NCI-H345 (cell line): ENCODE data around the gene CORO2B.

Experiments
- DNase-seq: peaks from one replicate; lab custom pipeline; 2025; lab: John Stamatoyannopoulos, UW

CORO2B gene

GRCh38 chr15:68554721-68555678 is 23.8 kb upstream of the CORO2B start:
- no peak for DNase-seq

- no peak for DNase-seq
These were observed 23.1 kb upstream of the CORO2B start for GRCh38 chr15:68555679-68556037.

GRCh38 chr15:68556139-68556990 is 22.4 kb upstream of the CORO2B start:
- no peak for DNase-seq

GRCh38 chr15:68557469-68558317 is 21.1 kb upstream of the CORO2B start:
- no peak for DNase-seq

GRCh38 chr15:68558318-68559305 is 20.2 kb upstream of the CORO2B start:
- DNase-seq, result no peak

- peak; percentile 72 for DNase-seq
These were observed 19.2 kb upstream of the CORO2B start for GRCh38 chr15:68559345-68560310.

- no peak for DNase-seq
These were observed 18.2 kb upstream of the CORO2B start for GRCh38 chr15:68560501-68561113.

GRCh38 chr15:68561171-68561900 is 17.5 kb upstream of the CORO2B start:
- no peak for DNase-seq

- DNase-seq, result no peak
These were observed 16.9 kb upstream of the CORO2B start for GRCh38 chr15:68561901-68562300.

- DNase-seq, result no peak
These were observed 14.6 kb upstream of the CORO2B start for GRCh38 chr15:68564173-68564572.

- no peak for DNase-seq
These were observed 13.6 kb upstream of the CORO2B start for GRCh38 chr15:68565234-68565633.

GRCh38 chr15:68565726-68566125 is 13.1 kb upstream of the CORO2B start:
- DNase-seq, result no peak

- DNase-seq, result no peak
These were observed 12.3 kb upstream of the CORO2B start for GRCh38 chr15:68566377-68566954.

GRCh38 chr15:68567345-68567744 is 11.4 kb upstream of the CORO2B start:
- no peak for DNase-seq

GRCh38 chr15:68570974-68571373 is 7.8 kb upstream of the CORO2B start:
- no peak for DNase-seq

GRCh38 chr15:68571582-68571981 is 7.2 kb upstream of the CORO2B start:
- no peak for DNase-seq

GRCh38 chr15:68572309-68572708 is 6.5 kb upstream of the CORO2B start:
- DNase-seq, result no peak

- DNase-seq, result no peak
These were observed 5.9 kb upstream of the CORO2B start for GRCh38 chr15:68572921-68573320.
